VCaP (cell line): Measurements from ENCODE around the gene MOAP1.

ENCODE experiments used
- H3K27ac ChIP-seq: fragments of 450-650 bp; 2 replicates; pipeline ENCODE4 v1.5.1; 2017
- TF ChIP-seq, protein P1 (sequence below): fragments of 450-650 bp; conservative IDR thresholded peaks from 2 replicates; pipeline ENCODE4 v1.5.1; 2017; ENCODE audit warnings: mild to moderate bottlenecking, moderate library complexity

The MOAP1 gene

GRCh38 chr14:93220509-93220908 lies 35.8 kb upstream of the MOAP1 start:
- TF ChIP-seq, protein P1, sequence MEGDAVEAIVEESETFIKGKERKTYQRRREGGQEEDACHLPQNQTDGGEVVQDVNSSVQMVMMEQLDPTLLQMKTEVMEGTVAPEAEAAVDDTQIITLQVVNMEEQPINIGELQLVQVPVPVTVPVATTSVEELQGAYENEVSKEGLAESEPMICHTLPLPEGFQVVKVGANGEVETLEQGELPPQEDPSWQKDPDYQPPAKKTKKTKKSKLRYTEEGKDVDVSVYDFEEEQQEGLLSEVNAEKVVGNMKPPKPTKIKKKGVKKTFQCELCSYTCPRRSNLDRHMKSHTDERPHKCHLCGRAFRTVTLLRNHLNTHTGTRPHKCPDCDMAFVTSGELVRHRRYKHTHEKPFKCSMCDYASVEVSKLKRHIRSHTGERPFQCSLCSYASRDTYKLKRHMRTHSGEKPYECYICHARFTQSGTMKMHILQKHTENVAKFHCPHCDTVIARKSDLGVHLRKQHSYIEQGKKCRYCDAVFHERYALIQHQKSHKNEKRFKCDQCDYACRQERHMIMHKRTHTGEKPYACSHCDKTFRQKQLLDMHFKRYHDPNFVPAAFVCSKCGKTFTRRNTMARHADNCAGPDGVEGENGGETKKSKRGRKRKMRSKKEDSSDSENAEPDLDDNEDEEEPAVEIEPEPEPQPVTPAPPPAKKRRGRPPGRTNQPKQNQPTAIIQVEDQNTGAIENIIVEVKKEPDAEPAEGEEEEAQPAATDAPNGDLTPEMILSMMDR = no peak

GRCh38 chr14:93219103-93219726 lies 34.5 kb upstream of the MOAP1 start:
- TF ChIP-seq, protein P1 = peak; percentile 83
- H3K27ac ChIP-seq = no peak overlapping the region

More at GRCh38 chr14:93220509-93220908, 35.8 kb upstream of the MOAP1 start:
- H3K27ac ChIP-seq = no peak overlapping the region

- H3K27ac ChIP-seq = peak overlapping the region; percentile 37; the same call in 1 of the 2 replicates
- TF ChIP-seq, protein P1 = no peak
Observed at GRCh38 chr14:93214598-93214997, 29.9 kb upstream of the MOAP1 start.

GRCh38 chr14:93212432-93212831 lies 27.7 kb upstream of the MOAP1 start:
- TF ChIP-seq, protein P1 = no peak
- no peak overlapping the region for H3K27ac ChIP-seq

- TF ChIP-seq, protein P1 = peak; percentile 46; the same call in 1 of the 2 replicates
- H3K27ac ChIP-seq = peak overlapping the region; percentile 79
Observed at GRCh38 chr14:93207468-93208308, 23.0 kb upstream of the MOAP1 start.

GRCh38 chr14:93206793-93207467 lies 22.2 kb upstream of the MOAP1 start, which contains the start of the genes GON7 and UBR7:
TSS of gene GON7 (minus strand) at chr14:93207065. CDS start at chr14:93207037, 28 bp downstream.
TSS of gene UBR7 (plus strand) at chr14:93207256. CDS start at chr14:93207292, 36 bp downstream.
- peak within 1 kb of the TSS; percentile 79 for H3K27ac ChIP-seq
- TF ChIP-seq, protein P1 = no peak; the same call in 1 of the 2 replicates
